WI38 (cell line): ENCODE measurements around the gene MVB12B.

ENCODE experiments used
- H3K4me3 ChIP-seq: 2 replicates; pipeline ENCODE4 v1.5.1; 2011; ENCODE audit warnings: low read depth, mild to moderate bottlenecking, control low read depth, low read length
- TF ChIP-seq, protein P1 (sequence below): IDR thresholded peaks from 2 replicates; pipeline ENCODE4 v1.5.1; 2012; ENCODE audit warnings: low read depth, mild to moderate bottlenecking, control low read depth, low read length

The MVB12B gene

DNA sequence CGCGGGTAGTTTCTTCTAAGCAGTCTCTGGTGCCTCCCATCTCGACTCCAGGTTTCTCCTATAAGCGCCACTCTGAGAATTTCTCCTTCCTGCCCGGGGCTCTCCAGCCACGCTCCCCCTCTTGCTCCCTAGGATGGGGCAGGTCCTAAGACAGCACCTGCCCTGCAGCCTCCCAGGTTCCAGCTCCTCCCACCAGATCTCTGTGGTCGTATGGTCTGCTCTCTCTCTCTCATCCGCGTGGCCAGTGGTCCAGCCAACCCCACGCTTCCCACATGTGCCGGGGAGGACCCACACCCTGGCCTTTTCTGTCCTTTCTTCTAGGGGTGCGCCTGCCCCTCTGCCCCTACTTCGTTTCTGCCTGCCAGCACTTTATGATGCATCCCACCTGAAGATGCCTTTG lies 40.5 kb downstream of the MVB12B start:
- no peak overlapping the region for H3K4me3 ChIP-seq
- TF ChIP-seq, protein P1, sequence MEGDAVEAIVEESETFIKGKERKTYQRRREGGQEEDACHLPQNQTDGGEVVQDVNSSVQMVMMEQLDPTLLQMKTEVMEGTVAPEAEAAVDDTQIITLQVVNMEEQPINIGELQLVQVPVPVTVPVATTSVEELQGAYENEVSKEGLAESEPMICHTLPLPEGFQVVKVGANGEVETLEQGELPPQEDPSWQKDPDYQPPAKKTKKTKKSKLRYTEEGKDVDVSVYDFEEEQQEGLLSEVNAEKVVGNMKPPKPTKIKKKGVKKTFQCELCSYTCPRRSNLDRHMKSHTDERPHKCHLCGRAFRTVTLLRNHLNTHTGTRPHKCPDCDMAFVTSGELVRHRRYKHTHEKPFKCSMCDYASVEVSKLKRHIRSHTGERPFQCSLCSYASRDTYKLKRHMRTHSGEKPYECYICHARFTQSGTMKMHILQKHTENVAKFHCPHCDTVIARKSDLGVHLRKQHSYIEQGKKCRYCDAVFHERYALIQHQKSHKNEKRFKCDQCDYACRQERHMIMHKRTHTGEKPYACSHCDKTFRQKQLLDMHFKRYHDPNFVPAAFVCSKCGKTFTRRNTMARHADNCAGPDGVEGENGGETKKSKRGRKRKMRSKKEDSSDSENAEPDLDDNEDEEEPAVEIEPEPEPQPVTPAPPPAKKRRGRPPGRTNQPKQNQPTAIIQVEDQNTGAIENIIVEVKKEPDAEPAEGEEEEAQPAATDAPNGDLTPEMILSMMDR: no peak

GRCh38 chr9:126367616-126368015 lies 41.0 kb downstream of the MVB12B start:
- TF ChIP-seq, protein P1: no peak
- no peak overlapping the region for H3K4me3 ChIP-seq

- H3K4me3 ChIP-seq: no peak overlapping the region
- TF ChIP-seq, protein P1: no peak
Observed at GRCh38 chr9:126368020-126368419, 41.4 kb downstream of the MVB12B start.

GRCh38 chr9:126371007-126371870 lies 44.6 kb downstream of the MVB12B start:
- TF ChIP-seq, protein P1: no peak
- no peak overlapping the region for H3K4me3 ChIP-seq

DNA sequence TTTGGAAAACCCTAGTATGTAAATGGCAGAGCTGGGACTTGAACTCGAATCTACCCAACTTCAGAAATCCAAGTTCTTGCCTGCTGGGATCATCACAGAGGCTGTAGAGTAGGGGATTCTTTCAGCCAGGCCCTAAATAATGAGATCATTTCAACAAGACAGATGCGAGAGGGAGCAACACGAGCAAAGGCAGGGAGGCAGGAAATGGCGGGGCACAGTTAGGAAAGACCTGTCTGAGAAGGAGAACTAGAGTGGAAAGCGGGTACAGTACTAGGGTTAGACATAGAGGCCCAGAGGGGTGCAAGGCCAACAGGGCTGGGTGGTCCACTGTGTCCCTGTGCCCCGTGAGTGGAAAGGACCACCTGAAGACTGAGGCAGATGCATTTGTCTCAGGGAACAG lies 46.1 kb downstream of the MVB12B start:
- TF ChIP-seq, protein P1: no peak
- no peak overlapping the region for H3K4me3 ChIP-seq

DNA sequence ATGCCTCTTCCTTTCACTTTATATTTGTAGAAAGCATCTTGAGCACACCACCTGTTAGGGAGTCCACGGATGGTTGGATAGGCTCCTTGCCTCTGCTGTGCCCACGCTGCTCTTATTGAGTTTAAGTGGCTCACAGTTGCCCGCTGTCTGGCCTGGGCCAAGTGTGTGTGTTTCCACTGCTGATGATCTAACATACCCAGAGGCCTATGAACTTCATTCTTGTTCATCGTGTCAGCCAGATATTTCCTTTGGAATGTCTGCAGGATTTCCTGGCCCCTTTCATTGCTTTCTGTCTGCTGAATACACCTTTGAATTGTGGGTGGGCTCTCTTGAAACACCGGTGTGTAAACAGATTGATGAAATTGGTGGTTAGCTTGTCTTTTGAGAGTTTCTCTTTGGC lies 46.6 kb downstream of the MVB12B start:
- TF ChIP-seq, protein P1: no peak
- no peak overlapping the region for H3K4me3 ChIP-seq

GRCh38 chr9:126374366-126374781 lies 47.7 kb downstream of the MVB12B start:
- H3K4me3 ChIP-seq: no peak overlapping the region
- TF ChIP-seq, protein P1: no peak
